ENCODE results near the gene NRL. TPM values are rescaled to one million over a fixed set of nuclear protein-coding genes. Genes with fewer than 3 reads are reported as not detected.
A peak's percentile ranks its signal among the peaks of the same experiment; 100 is the strongest.
"Not testable (repeated sequence)": the region's sequence is repeated elsewhere in the genome, so short reads cannot be mapped to it uniquely, and the experiment has no call there.

Gene NRL
- polyA plus RNA-seq, 5 donors = 1.0 to 2.3 (median 1.2) TPM

DNA sequence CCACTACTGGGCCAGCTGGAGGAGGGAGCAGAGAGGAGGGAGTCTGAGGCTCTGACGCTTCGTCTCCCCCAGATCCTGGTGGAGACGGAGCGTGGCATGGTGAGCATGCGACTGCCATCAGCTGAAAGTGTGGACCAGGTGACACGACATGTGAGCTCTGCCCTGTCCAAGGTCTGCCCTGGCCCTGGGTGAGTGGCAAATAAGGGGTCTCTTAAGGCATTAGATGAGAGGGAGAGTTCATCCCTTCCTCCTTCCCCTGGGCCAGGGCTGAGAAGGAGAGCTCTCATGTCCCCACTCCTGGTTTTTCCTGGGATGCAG, 60.5 kb downstream of the NRL start:
- no peak for DNase-seq

DNA sequence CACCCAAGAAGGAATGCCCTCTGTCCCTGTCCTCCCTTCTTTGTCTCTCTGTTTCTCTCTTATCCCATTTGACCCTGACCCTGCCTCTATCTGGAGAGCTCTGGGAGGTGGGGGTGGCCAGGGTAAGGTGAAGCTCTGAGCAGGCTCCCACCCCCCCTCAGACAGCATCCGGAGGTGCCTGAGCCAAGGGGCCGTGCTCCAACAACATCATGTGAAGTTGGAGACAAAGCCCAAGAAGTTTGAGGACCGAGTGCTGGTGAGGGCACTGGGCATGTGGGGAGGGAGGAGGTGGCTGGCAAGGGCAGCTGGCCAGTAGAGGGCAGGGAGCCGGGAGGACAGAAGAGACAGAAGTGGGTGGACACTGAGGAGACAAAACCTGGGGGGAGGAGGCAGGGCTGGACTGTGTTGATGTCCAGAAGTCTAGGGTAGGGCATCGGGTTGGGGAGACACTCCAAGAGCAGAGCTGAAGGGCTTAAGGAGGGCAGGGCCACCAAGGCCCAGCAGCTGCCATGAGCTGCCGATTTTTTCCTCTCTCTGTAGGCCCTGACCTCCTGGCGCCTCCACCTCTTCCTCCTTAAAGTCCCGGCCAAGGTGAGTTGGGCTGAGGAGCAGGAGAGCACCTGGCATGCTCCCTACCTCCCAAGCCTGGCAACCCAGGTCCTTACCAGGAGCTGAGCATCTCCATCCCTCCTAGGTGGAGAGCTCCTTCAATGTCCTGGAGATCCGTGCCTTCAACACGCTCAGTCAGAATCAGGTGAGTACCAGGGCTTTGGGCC, 61.0 kb downstream of the NRL start:
- no peak for DNase-seq

DNA sequence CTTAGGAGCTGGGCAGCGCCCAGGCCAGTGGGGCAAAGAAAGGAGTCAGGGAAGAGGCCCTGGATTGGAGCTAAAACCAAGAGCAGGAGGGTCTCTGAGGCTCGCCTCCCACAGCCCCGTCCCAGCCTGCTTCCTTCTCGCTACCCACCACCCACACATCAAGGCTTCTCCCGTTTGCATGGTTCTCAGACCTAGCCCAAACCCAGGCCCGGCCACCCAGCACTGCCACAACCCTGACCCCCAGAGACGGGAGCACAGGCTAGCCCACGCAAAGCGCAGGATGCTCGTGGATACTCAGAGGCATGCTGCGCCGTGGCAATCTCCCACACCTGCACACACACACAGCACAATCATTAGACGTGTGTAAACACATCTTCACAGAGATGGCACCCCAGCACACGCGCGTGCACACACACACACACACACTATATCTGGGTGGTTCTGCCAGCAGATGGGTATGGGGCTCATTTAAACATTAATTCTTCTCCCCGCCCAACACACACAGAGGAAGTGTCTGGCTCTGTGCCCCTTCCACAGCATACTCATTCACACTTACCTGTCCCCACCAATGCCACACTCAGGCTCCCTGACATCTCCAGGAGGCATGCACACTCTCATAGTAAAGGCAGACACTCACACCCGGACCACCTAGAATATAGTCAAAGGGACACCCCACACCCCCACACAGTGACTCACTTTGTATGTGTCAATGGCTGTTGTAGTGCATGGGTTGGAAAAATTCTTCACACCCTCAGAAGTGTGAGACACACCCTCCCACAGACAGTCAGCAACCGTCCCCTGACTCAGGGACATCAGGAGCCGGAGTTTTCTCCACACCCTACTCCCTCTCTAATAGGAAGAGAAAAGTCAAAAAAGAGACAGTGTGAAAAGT, 61.8 kb downstream of the NRL start:
- no peak for DNase-seq

DNA sequence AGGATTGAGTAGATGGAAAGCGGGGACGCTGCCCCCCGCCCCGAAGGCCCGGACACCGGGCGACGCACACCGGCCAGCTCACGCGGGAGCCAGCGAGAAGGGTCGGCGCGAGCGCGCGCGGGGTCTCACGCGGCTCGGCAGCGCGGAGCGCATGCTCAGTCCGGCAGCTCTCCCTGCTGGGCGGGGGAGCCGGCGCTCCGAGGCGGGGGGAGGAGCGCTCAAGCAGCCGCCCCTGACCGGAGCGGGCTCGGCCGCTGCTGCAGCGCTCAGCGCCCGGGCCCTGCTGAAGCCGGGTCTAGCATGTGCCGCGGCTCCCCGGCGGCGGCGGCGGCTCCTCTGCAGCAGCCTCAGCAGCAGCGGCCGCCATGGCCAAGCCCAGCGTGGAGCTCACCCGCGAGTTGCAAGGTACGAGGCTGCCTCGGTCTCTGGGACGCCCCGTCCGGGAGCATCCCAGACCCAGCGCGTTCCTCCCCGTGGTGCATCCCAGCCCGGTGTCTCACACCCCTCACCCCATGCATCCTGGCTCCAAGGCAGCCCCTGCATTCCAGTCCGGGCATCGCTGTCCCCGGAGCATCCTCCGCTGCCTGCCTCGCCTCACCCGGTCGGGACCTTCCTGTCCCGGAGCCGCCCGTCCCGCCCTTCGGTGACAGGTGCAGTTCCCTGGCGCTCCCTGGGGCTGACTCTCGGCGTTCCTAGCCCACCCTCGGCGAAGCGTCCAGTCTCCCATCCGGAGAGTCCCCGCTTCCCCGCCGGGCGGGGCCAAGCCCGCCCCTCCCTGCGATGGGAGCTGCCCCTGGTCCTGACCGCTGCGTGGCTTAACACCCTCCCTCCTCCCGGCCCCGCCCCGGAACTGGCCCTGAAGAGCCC, 62.7 kb downstream of the NRL start, which contains the start of gene CARMIL3:
TSS of gene CARMIL3 (plus strand) at position 221 of the 867 bp plus-strand sequence. CDS start at position 366, 145 bp downstream.
- peak; percentile 42 to 65 for DNase-seq

DNA sequence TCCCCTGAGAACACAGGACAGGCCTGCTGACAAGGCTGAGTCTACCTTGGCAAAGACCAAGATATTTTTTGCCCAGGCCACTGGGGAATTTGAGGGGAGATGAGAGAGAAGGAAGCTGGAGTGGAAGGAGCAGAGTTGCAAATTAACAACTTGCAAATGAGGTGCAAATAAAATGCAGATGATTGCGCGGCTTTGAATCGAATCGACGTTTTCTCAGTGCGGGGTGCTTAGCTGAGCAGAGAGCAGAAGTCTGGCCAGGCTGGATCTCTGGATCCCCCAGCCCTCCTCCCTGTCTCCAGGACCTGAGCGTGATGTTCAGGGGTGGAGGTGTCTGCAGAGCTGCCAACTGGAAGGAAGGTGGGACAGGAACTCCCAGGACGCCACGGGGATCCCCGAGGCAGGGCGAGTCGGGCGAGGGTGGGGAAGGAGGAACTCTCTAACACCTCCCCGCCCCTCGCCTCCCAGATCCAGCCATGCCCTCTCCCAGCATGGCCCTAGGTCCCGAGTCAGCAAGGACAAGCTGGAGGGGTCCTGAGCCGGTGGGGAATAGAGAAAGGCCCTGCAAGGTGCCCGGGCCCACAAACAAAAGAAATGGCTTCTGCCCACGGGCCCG, 63.5 kb downstream of the NRL start:
- DNase-seq = peak in 1 of 2 donors; percentile 15

DNA sequence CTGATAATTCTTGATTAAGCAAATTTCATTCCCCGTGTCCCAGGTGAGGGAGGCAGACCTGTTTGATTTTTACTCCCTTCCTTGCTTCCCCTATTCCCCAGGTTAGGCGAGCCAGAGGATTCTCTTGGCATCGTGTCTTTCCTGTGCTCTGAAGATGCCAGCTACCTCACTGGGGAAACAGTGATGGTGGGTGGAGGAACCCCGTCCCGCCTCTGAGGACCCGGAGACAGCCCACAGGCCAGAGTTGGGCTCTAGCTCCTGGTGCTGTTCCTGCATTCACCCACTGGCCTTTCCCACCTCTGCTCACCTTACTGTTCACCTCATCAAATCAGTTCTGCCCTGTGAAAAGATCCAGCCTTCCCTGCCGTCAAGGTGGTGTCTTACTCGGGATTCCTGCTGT, 64.0 kb downstream of the NRL start:
- not testable (repeated sequence) for DNase-seq

DNA sequence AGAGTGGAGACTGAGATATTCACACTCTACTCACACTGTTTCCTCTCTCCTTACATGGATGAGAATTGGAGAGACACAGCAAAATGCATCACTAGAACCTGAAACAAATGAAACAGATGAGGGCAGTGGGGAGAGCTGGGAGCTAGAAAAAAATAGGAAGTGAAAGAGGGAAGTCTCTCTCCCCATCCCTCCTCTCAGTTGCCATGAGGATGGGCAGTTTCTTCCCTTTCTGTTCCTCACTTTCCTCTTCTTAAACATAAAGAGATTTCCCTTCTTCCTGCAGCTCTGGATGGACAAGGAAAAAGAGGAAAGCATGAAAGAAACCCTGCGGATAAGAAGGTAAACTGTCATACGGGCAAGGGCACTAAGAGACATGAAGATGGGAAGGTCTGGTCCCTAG, 65.7 kb downstream of the NRL start:
- DNase-seq = not testable (repeated sequence)

DNA sequence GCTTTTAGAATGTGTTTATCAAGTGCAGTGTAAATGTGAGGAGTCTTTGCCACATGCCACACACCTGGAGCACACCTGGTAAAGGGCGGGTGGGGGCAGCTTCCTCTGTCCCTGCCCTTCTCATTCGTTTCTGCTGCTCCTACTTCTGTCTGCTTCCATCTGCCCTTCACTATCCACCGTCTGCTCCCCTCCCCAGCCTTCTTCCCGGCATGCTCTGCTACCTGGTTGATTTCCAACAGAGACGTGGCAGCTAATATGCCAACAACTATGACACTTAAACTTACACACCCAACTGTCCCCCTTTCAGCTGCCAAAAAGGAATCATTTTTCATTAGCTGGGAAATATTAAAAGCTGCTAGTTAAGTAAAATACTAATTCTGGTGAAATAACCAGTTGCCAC, 72.0 kb downstream of the NRL start:
- peak in 1 of 2 donors; percentile 11 for DNase-seq

DNA sequence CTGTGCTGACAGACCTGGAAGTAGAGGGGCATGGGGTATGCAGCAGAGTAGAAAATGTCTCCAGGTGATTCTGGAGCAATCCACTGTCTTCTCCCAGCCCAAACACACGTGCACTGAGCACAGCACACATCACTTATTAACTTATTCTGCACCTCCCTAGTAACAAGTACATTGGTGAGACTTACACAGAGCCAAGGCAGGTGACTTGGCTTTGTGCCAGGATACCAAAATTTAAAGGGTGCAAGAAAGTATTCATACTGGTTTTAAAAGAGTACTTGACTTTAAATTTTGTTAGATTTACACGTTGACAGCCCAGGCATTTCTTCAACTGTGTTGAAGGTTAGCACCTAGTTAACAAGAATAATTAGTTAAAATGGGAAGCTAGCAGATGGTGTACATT, 74.1 kb downstream of the NRL start:
- no peak for DNase-seq

DNA sequence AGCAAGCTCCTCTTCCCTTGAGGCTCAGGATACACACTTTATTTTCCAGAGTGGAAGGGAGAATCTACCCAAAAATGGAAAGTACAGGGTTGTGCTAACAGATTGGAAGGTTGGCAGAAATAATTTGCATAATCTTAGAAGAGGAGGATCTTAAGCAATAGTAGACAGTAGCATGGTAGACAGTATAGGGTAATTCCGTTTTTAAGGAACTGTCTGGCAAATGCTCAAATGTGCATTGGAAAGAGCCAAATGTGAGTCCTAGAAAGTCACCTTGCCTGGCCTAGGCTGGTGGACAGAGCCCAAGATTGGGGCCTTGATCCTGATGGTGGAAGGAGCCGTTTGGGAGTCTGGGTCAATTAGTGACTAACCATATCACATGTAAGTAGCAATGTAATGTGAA, 76.1 kb downstream of the NRL start:
- no peak for DNase-seq

DNA sequence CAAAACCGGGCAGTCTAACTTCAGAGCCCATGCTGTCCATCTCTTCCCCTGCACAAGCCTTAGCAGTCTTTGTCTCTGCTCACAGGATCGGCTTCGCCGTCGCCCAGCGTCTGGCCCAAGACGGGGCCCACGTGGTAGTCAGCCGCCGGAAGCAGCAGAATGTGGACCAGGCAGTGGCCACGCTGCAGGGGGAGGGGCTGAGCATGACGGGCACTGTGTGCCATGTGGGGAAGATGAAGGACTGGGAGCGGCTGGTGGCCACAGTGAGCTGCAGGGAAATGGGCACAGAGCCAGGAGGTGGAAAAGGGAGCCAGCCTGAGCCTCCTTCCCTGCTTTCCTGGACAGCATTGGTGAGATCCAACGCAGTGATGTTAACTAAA, 77.1 kb downstream of the NRL start:
- DNase-seq = no peak

DNA sequence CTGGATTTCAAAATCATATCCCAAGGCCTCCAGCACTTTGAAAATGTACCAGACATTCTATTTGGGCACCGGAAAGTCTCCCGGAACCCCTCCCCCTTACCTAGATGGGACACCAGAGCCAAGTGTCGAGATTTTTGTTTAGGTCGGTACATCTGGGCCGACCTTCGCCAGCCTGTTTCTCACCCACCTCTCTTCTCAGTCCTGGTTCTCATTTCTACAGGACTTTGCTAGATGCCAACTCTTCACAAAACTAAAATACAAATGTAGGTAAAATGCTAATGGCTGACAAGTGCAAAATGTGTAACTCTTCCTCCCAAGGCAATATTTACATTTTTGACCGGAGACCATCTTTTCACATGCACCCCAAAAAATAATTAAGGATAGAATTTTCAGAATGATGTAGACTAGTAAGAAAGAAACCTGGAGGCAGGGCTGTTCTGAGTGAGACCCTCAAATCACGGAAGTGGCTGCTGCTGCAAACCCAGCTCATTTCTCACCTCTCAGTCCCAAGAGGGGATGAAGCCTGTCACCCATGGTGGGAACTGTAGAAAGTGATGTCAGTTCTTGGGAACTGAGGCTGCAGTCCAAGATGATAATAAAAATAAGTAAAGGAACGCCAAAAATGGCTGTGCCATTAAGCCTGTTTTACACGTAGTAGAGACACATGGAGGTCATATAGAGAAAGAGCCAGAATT, 77.6 kb downstream of the NRL start:
- not testable (repeated sequence) for DNase-seq

DNA sequence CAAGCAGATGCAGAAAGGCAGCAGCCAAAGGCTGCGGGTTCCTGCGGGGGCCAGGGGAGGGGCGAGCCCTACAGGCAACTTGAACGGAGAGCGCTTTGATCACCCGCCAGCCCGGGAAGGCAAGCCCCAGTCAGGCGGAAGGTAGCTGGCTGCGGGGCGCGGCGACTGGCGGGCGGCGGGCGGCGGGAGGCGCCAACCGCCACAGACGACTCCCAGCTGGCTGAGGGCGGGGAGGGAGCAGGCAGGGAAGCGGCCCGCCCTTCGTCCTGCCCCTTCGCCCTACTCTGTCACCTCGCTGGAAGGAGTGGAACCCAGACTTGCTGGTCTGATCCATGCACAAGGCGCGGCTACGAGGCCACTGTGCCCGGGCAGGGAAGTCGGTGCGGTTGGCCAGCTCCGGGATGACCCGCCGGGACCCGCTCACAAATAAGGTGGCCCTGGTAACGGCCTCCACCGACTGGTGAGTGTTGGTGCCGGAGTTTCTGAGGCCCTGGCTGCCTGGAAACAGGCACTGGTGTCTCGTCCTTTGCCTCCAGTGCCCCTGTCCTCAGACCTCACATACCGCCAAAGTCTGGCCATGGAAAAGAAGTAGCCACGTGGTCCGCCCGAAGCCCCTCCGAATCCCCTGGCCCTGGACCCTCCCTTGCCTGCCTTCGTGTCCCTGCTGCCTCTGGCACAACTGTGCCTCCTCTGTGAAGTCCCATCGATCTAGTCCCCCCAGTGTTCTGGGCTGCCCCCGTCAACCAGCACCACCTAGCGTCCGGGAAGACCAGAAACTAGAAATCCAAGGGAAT, 78.4 kb downstream of the NRL start:
- peak; percentile 69 to 74 for DNase-seq

DNA sequence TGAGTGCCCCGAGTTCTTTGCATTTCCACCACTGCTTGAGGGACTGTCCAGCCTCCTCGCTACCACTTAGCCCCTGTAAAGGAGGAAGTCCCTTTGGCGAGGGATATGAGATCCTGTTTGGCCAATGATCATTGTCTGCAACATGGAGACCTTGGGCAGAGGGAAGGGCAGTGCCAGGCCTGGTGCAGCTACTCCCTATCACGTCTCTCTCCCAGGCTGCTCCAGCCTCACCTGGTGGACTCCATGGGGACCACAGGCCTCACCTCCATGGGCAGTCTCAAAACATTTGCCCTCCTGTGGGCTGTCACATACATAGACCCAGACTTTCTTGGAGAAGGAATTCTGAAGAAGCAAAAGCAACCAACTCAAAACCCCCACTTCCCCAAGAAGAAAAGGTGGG, 79.0 kb downstream of the NRL start:
- not testable (repeated sequence) for DNase-seq

DNA sequence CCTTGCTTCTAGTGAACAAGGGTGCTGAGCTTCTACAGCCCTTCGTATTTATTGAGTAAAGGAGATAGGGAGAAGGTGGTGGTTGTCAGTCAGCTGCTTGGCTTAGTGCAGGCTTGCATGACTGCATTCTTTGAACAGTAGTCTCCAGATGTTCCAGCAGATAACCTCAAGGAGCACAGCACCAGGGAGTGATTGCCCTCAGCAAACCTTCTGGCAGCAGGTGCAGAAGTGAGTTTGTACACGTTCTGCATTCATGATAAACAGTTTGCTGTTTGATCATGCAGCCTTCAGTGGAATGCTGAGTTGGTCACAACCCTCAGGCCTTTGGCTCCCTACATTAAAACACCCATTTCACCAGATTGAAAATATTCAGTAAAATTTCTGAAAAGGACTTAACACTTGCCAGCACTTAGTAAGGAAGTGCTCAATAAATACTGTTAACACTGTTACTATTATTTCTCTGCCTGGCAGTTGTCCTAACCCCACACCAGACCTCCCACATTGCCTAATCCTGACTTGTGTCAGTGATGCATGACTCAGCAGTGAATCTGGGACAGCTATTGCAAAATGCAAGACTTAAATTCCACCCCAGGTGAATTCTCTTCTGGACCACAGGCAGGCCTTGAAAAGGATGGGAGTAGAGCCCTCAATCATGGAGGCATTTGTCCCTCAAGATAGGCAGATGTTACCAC, 81.9 kb downstream of the NRL start:
- DNase-seq = no peak

DNA sequence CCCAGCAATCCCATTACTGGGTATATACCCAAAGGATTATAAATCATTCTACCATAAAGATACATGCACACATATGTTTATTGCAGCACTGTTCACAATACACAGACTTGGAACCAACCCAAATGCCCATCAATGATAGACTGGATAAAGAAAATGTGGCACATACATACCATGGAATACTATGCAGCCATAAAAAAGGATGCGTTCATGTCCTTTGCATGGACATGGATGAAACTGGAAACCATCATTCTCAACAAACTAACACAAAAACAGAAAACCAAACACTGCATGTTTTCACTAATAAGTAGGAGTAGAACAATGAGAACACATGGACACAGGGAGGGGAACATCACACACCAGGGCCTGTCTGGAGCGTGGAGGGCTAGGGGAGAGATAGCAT, 83.4 kb downstream of the NRL start:
- DNase-seq = not testable (repeated sequence)

DNA sequence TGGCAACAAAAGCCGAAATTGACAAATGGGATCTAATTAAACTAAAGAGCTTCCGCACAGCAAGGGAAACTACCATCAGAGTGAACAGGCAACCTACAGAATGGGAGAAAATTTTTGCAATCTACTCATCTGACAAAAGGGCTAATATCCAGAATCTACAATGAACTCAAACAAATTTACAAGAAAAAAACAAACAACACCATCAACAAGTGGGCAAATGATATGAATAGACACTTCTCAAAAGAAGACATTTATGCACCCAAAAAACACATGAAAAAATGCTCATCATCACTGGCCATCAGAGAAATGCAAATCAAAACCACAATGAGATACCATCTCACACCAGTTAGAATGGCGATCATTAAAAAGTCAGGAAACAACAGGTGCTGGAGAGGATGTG, 85.1 kb downstream of the NRL start:
- not testable (repeated sequence) for DNase-seq
